Sciatic nerve (tissue), 2 donors: ENCODE measurements around the gene DNAH1. TPM values are rescaled to one million over a fixed set of nuclear protein-coding genes. Genes with fewer than 3 reads are reported as not detected.
A peak's percentile ranks its signal among the peaks of the same experiment; 100 is the strongest.

Experiments used
- ATAC-seq: fragments of 200-7000 bp; cut with Tn5 transposase; one replicate; pipeline ENCODE4 v1.9.1; 2020; ENCODE audit warnings: mild to moderate bottlenecking, moderate library complexity
- DNase-seq: peaks from one replicate; pipeline ENCODE4 v3.0.0-alpha.2; 2020; ENCODE audit warnings: low spot score
- intact Hi-C: fragments of 100-400 bp; cut with DNase I; formaldehyde crosslinking; loops from one replicate; pipeline ENCODE4 v1.14.2; 2022
- total RNA-seq: library from RNA; stranded (reverse); fragmentation: NEBNext Ultra II Directional; extraction: Animal tissue kit (Norgen Biotek cat#: 25700); gene quantifications from one replicate; pipeline ENCODE4 v1.2.1, GENCODE V29; 2021
- donor health status: DM: no; HTN: no; CAD: no.
- donor health status: DM: no; HTN: no; CAD: no.

The DNAH1 gene
- total RNA-seq, 1 donor from 2014 or later, result 20.1 TPM

- ATAC-seq, result no peak
- intact Hi-C loops, result no loop called here
Observed at GRCh38 chr3:52305926-52306325, 10.2 kb upstream of the DNAH1 start.

GRCh38 chr3:52306978-52307377 lies 9.1 kb upstream of the DNAH1 start:
- intact Hi-C loops, result no loop called here
- ATAC-seq, result no peak
- no peak for DNase-seq

More at GRCh38 chr3:52305926-52306325, 10.2 kb upstream of the DNAH1 start:
- no peak for DNase-seq

GRCh38 chr3:52308308-52308707 lies 7.8 kb upstream of the DNAH1 start:
- intact Hi-C loops, result no loop called here
- ATAC-seq, result no peak
- no peak for DNase-seq

- DNase-seq (no peak), ATAC-seq (no peak)
- intact Hi-C loops, result no loop called here
Observed at GRCh38 chr3:52310861-52311575, 5.1 kb upstream of the DNAH1 start.

GRCh38 chr3:52311576-52312119 lies 4.5 kb upstream of the DNAH1 start:
- intact Hi-C loops, result no loop called here
- DNase-seq (no peak), ATAC-seq (no peak)

GRCh38 chr3:52313188-52313773 lies 2.8 kb upstream of the DNAH1 start:
- no peak for DNase-seq
- intact Hi-C loops, result no loop called here
- no peak for ATAC-seq

- peak; percentile 45 for ATAC-seq
- no peak for DNase-seq
- intact Hi-C loops, result no loop called here
Observed at GRCh38 chr3:52313774-52314188, 2.3 kb upstream of the DNAH1 start.

GRCh38 chr3:52314489-52314888 lies 1.6 kb upstream of the DNAH1 start:
- intact Hi-C loops, result no loop called here
- DNase-seq (no peak), ATAC-seq (no peak)

GRCh38 chr3:52315006-52315405 lies 1.1 kb upstream of the DNAH1 start:
- DNase-seq (no peak), ATAC-seq (no peak)
- intact Hi-C loops, result no loop called here

GRCh38 chr3:52317208-52318000 lies 1.3 kb downstream of the DNAH1 start:
- intact Hi-C loops, result no loop called here
- peak; percentile 71 for DNase-seq
- peak; percentile 87 for ATAC-seq

- DNase-seq (no peak), ATAC-seq (no peak)
- intact Hi-C loops, result no loop called here
Observed at GRCh38 chr3:52318186-52318816, 2.2 kb downstream of the DNAH1 start.

- intact Hi-C loops, result no loop called here
- DNase-seq (no peak), ATAC-seq (no peak)
Observed at GRCh38 chr3:52319921-52320595, 3.9 kb downstream of the DNAH1 start.

GRCh38 chr3:52321481-52321880 lies 5.4 kb downstream of the DNAH1 start:
- intact Hi-C loops, result no loop called here
- no peak for ATAC-seq
- no peak for DNase-seq

GRCh38 chr3:52322466-52322865 lies 6.3 kb downstream of the DNAH1 start:
- ATAC-seq (no peak), DNase-seq (no peak)
- intact Hi-C loops, result no loop called here

- intact Hi-C loops, result no loop called here
- no peak for ATAC-seq
- no peak for DNase-seq
Observed at GRCh38 chr3:52323526-52324295, 7.6 kb downstream of the DNAH1 start.

GRCh38 chr3:52324676-52325075 lies 8.6 kb downstream of the DNAH1 start:
- no peak for DNase-seq
- intact Hi-C loops, result no loop called here
- no peak for ATAC-seq

GRCh38 chr3:52325686-52326085 lies 9.6 kb downstream of the DNAH1 start:
- intact Hi-C loops, result no loop called here
- ATAC-seq, result no peak
- DNase-seq, result no peak

GRCh38 chr3:52326976-52327375 lies 10.9 kb downstream of the DNAH1 start:
- intact Hi-C loops, result no loop called here
- no peak for DNase-seq
- ATAC-seq, result no peak
